ENCODE data around the gene RNPEPL1. TPM values are rescaled to one million over a fixed set of nuclear protein-coding genes. Genes with fewer than 3 reads are reported as not detected.

The RNPEPL1 gene, protein sequence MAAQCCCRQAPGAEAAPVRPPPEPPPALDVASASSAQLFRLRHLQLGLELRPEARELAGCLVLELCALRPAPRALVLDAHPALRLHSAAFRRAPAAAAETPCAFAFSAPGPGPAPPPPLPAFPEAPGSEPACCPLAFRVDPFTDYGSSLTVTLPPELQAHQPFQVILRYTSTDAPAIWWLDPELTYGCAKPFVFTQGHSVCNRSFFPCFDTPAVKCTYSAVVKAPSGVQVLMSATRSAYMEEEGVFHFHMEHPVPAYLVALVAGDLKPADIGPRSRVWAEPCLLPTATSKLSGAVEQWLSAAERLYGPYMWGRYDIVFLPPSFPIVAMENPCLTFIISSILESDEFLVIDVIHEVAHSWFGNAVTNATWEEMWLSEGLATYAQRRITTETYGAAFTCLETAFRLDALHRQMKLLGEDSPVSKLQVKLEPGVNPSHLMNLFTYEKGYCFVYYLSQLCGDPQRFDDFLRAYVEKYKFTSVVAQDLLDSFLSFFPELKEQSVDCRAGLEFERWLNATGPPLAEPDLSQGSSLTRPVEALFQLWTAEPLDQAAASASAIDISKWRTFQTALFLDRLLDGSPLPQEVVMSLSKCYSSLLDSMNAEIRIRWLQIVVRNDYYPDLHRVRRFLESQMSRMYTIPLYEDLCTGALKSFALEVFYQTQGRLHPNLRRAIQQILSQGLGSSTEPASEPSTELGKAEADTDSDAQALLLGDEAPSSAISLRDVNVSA
- 22.6 and 25.6 TPM in 2 replicates for total RNA-seq (2022)
- percentile 42 among the genes with signal in this experiment for Bru-seq, nascent RNA
- BruChase-seq, experiment 1, labeled RNA remaining after a 2-hour chase, result percentile 48 among the genes with signal in this experiment
- percentile 55 among the genes with signal in this experiment for BruChase-seq, experiment 2, labeled RNA remaining after a 6-hour chase
- long read RNA-seq, full-length matches to known transcripts, result 17 of 32 reads
- long read RNA-seq, partial matches to known transcripts, result 4 of 32 reads
- long read RNA-seq, other reads (novel, unspliced or antisense), result 11 of 32 reads

GRCh38 chr2:240567872-240568677 lies at the start of gene RNPEPL1:
Gene RNPEPL1 (plus strand): TSS chr2:240568484. CDS start chr2:240568587, 103 bp downstream.
- peaks cover 26% of the 10 kb centered on the region for H3K4me1 ChIP-seq
- Mint-ChIP-seq H3K27ac (ENCODE audit: unreplicated experiment) (no peak within 1 kb of the TSS), H3K4me1 (ENCODE audit: low read depth, unreplicated experiment) (peaks cover 16% of the 10 kb centered on the region), H3K4me3 (ENCODE audit: unreplicated experiment) (peak within 1 kb of the TSS; percentile 83), H3K27me3 (ENCODE audit: insufficient read depth, unreplicated experiment) (no peaks in the 10 kb centered on the region), H3K9me3 (ENCODE audit: unreplicated experiment) (no peaks in the 10 kb centered on the region), H3K36me3 (ENCODE audit: insufficient read depth, unreplicated experiment) (peaks cover 15% of the 10 kb centered on the region)
- no peaks in the 10 kb centered on the region for H3K36me3 ChIP-seq (ENCODE audit: control insufficient read depth, insufficient read depth, low read length)
- intact Hi-C loops (cut with micrococcal nuclease; ENCODE audit: unreplicated experiment), result no loop called here
- no peaks in the 10 kb centered on the region for H3K27me3 ChIP-seq (replicated peaks; ENCODE audit: control insufficient read depth, insufficient read depth, low read length)
- H3K9me3 ChIP-seq, result no peaks in the 10 kb centered on the region
- ChIA-PET CTCF (interaction anchor here (2.8 kb wide), 1 partner anchor 18 kb away, joined by 25 read pairs; the partner anchor contains the start of gene CAPN10), POLR2A (interaction anchor here (1.3 kb wide), 1 partner anchor 18 kb away, joined by 6 read pairs; the partner anchor contains the start of gene CAPN10)
- no peak for TF ChIP-seq CTCF (IDR thresholded peaks at IDR 0.05; ENCODE audit: insufficient read depth in 1 of 2, low read depth in 1 of 2, low read length in 1 of 2, severe bottlenecking in 1 of 2, unreplicated experiment in 1 of 2)
- no TSS peak for BruUV-seq (replicated peaks)
- peak within 1 kb of the TSS; percentile 68 for H3K4me3 ChIP-seq (ENCODE audit: low read depth, low read length)
- peak; percentile 35 to 55 for DNase-seq

- Histone ChIP-seq H3K4me3 (ENCODE audit: low read depth, low read length) (no peak overlapping the region), H3K36me3 (ENCODE audit: control insufficient read depth, insufficient read depth, low read length) (no peaks in the 10 kb centered on the region), H3K9me3 (no peaks in the 10 kb centered on the region), H3K4me1 (no peaks in the 10 kb centered on the region), H3K27me3 (replicated peaks; ENCODE audit: control insufficient read depth, insufficient read depth, low read length) (no peaks in the 10 kb centered on the region)
- intact Hi-C loops (cut with micrococcal nuclease; ENCODE audit: unreplicated experiment), result no loop called here
- Mint-ChIP-seq H3K27ac (ENCODE audit: unreplicated experiment) (no peak overlapping the region), H3K27me3 (ENCODE audit: insufficient read depth, unreplicated experiment) (no peaks in the 10 kb centered on the region), H3K4me1 (ENCODE audit: low read depth, unreplicated experiment) (no peaks in the 10 kb centered on the region), H3K9me3 (ENCODE audit: unreplicated experiment) (no peaks in the 10 kb centered on the region), H3K36me3 (ENCODE audit: insufficient read depth, unreplicated experiment) (peaks cover 10% of the 10 kb centered on the region), H3K4me3 (ENCODE audit: unreplicated experiment) (no peak overlapping the region)
- no peak for TF ChIP-seq CTCF (IDR thresholded peaks at IDR 0.05; ENCODE audit: insufficient read depth in 1 of 2, low read depth in 1 of 2, low read length in 1 of 2, severe bottlenecking in 1 of 2, unreplicated experiment in 1 of 2)
- CTCF ChIA-PET, result no interaction called here
- DNase-seq, result peak in 1 of 2 experiments; percentile 4
- POLR2A ChIA-PET, result no interaction called here
- BruUV-seq (replicated peaks), result no TSS peak
These were observed 49.3 kb upstream of the RNPEPL1 start for GRCh38 chr2:240518981-240519380.
